Testis (tissue), 3 donors: ENCODE measurements around the gene ACSS1. TPM values are rescaled to one million over a fixed set of nuclear protein-coding genes. Genes with fewer than 3 reads are reported as not detected.

Experiments
- DNase-seq: peaks from one replicate; pipeline ENCODE4 v3.0.0-alpha.2; 2019
- H3K27ac ChIP-seq, 2 donors: fragments of 200-600 bp; sonication (generic); one replicate each; pipeline ENCODE4 v1.5.1; 2019
- H3K27me3 ChIP-seq: fragments of 200-600 bp; sonication (generic); one replicate; pipeline ENCODE4 v1.5.1; 2019
- H3K36me3 ChIP-seq: fragments of 200-600 bp; sonication (generic); one replicate; pipeline ENCODE4 v1.5.1; 2017; ENCODE audit warnings: low read depth; ENCODE audit errors: missing control alignments
- H3K4me1 ChIP-seq: fragments of 200-600 bp; sonication (generic); one replicate; pipeline ENCODE4 v1.5.1; 2019
- H3K4me3 ChIP-seq, 2 donors: fragments of 200-600 bp; sonication (generic); one replicate each; pipeline ENCODE4 v1.5.1; 2017 to 2019
- H3K9me3 ChIP-seq: fragments of 200-600 bp; sonication (generic); one replicate; pipeline ENCODE4 v1.5.1; 2017
- POLR2A ChIP-seq: fragments of 450-650 bp; IDR thresholded peaks from one replicate; pipeline ENCODE4 v1.6.1; 2017; ENCODE audit warnings: antibody characterized with exemption, mild to moderate bottlenecking, moderate library complexity
- WGBS, 2 donors: methylation state at CpG; one replicate each; pipeline ENCODE4 v1.1.5; 2018; 5-methylcytosine and 5-hydroxymethylcytosine counted together
- intact Hi-C: fragments of 100-400 bp; cut with DNase I; formaldehyde crosslinking; loops from one replicate; pipeline ENCODE4 v1.15.1; 2023; ENCODE audit warnings: low total_unique reads
- polyA plus RNA-seq: library from polyadenylated mRNA; stranded (reverse); fragments of 350-450 nt; fragmentation: Illumina TruSeq; extraction: RNeasy Lipid Tissue Mini Kit (QIAGEN cat#74804); gene quantifications from one replicate; pipeline ENCODE4 v1.2.3, GENCODE V29; 2014; ENCODE audit warnings: low read depth, low replicate concordance; ENCODE audit not compliant: insufficient read depth
- total RNA-seq, 2 donors: library from RNA; depleted of rRNA; stranded (reverse); fragments of >200 nt; gene quantifications; one replicate each; pipeline ENCODE4 v1.2.3, GENCODE V29; 2016
- TF ChIP-seq, protein P1 (sequence below), 3 experiments: fragments of 450-650 bp in 2 of 3; fragments of 200-600 bp in 1 of 3; sonication (generic) in 1 of 3; IDR thresholded peaks; one replicate each; pipeline ENCODE4 v1.5.1; 2016 to 2019; ENCODE audit warnings: antibody characterized with exemption in 3 of 3, mild to moderate bottlenecking in 2 of 3, moderate library complexity in 1 of 3

The ACSS1 gene
- total and polyA plus RNA-seq, 3 donors from 2014 or later = 61.5 to 184 (median 162) TPM

- no peaks in the 10 kb centered on the region for H3K4me1 ChIP-seq
- no peaks in the 10 kb centered on the region for H3K27me3 ChIP-seq
- H3K4me3 ChIP-seq = no peak overlapping the region
- intact Hi-C loops = no loop called here
- TF ChIP-seq, protein P1, sequence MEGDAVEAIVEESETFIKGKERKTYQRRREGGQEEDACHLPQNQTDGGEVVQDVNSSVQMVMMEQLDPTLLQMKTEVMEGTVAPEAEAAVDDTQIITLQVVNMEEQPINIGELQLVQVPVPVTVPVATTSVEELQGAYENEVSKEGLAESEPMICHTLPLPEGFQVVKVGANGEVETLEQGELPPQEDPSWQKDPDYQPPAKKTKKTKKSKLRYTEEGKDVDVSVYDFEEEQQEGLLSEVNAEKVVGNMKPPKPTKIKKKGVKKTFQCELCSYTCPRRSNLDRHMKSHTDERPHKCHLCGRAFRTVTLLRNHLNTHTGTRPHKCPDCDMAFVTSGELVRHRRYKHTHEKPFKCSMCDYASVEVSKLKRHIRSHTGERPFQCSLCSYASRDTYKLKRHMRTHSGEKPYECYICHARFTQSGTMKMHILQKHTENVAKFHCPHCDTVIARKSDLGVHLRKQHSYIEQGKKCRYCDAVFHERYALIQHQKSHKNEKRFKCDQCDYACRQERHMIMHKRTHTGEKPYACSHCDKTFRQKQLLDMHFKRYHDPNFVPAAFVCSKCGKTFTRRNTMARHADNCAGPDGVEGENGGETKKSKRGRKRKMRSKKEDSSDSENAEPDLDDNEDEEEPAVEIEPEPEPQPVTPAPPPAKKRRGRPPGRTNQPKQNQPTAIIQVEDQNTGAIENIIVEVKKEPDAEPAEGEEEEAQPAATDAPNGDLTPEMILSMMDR (IDR thresholded peaks at IDR 0.05) = no peak
- TF ChIP-seq POLR2A = no peak
- WGBS, 2 donors = 44 to 48% methylated on average over 2 of the region's 2 CpGs
- H3K27ac ChIP-seq = no peak overlapping the region
- H3K9me3 ChIP-seq = no peaks in the 10 kb centered on the region
- no peaks in the 10 kb centered on the region for H3K36me3 ChIP-seq
- DNase-seq = no peak
Measured at GRCh38 chr20:25097498-25097897, 39.6 kb upstream of the ACSS1 start.

DNA sequence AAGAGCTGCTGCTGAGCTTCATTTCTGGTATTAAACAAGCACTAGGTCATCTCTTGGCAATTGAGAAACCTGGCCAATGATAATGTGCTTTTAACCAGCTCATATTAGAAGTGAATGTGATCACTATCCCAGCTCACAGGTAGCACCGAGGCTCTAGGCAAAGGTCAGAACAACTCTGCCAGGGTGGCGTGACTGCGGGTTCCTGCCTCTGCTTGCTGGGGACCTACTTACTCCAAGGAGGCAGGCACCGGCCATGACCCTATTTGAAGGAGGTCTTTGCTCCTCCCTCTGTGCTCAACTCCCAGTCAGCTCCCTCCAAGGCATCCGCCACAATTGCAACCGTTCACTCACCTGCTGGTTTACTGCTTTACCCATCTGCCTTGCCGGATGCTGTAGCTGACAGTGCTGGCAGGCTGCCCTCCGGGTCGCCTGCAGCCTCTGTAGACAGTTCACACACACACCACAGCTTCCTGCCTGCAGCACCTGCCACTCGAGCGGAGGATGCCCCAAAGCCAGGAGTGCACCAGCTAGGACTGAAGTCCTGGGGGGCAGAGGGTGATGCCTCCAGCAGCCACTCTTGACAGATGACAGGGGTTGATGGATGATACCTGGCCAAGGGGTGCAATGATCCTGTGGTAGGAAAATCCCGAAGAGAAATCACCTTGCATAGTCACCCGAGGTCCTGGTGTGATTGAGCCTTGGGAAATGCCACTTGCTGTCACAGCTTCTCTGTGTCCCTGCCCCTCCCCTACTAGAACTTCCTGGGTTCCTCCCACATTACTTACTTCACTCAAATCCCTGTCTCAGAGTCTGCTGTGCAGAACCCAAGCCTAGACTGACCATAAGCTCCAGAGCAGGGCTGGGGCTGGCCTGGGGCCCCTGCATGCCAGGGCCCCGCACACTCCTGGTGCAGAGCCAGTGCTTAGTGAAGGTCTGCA lies 32.8 kb upstream of the ACSS1 start:
- no peak for DNase-seq
- intact Hi-C loops = no loop called here

DNA sequence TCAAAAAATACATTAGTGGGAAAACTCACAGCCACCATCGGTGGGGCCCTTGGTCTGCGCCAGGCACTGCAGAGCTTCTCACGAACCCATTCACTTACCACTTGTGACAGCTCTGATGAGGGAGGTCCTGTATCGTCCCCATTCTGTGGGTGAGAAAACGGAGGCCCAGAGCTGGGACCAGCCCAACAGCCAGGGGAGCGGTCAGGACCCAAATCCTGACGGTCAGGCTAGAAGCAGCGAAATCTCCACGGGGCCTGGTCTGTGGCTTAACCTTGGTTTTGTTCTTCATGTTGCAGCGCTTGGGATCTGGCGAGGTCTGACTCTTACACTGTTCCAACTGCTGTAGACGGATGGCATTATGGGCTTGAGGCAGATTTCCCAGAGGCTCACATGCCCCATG lies 31.7 kb upstream of the ACSS1 start:
- Histone ChIP-seq H3K36me3 (no peaks in the 10 kb centered on the region), H3K27me3 (no peaks in the 10 kb centered on the region), H3K27ac (no peak overlapping the region), H3K4me1 (peaks cover 3% of the 10 kb centered on the region), H3K9me3 (no peaks in the 10 kb centered on the region), H3K4me3 (no peak overlapping the region)
- DNase-seq = no peak
- WGBS, 2 donors = 83 to 87% methylated on average over 10 to 12 of the region's 12 CpGs
- TF ChIP-seq, protein P1 (IDR thresholded peaks at IDR 0.05) = no peak
- no peak for TF ChIP-seq POLR2A
- intact Hi-C loops = no loop called here

More for the DNA sequence above, 32.8 kb upstream of the ACSS1 start:
- Histone ChIP-seq H3K36me3 (no peaks in the 10 kb centered on the region), H3K27me3 (no peaks in the 10 kb centered on the region), H3K9me3 (no peaks in the 10 kb centered on the region), H3K4me1 (no peaks in the 10 kb centered on the region), H3K27ac (no peak overlapping the region), H3K4me3 (no peak overlapping the region)
- 61 to 67% methylated on average over 8 to 11 of the region's 14 CpGs for WGBS, 2 donors
- TF ChIP-seq, protein P1 (IDR thresholded peaks at IDR 0.05) = no peak
- no peak for TF ChIP-seq POLR2A

- no peak for DNase-seq
- Histone ChIP-seq H3K4me1 (peaks cover 7% of the 10 kb centered on the region), H3K4me3 (no peak overlapping the region), H3K27ac (no peak overlapping the region), H3K36me3 (no peaks in the 10 kb centered on the region), H3K9me3 (no peaks in the 10 kb centered on the region), H3K27me3 (no peaks in the 10 kb centered on the region)
- intact Hi-C loops = no loop called here
- TF ChIP-seq, protein P1 (IDR thresholded peaks at IDR 0.05) = no peak
- TF ChIP-seq POLR2A = no peak
Measured at GRCh38 chr20:25089096-25089495, 31.2 kb upstream of the ACSS1 start.
